ENCODE data around the gene CCDC78. TPM values are rescaled to one million over a fixed set of nuclear protein-coding genes. Genes with fewer than 3 reads are reported as not detected.

The CCDC78 gene
- total and polyA plus RNA-seq, 2 of the 13 experiments (the other 11 are each of a cell fraction or from before 2014, with no cell fraction given): 0.53 to 1.5 TPM

GRCh38 chr16:720447-720989 is 5.7 kb downstream of the CCDC78 start (continued):
- TF ChIP-seq KIAA2018 (CRISPR knock-in tag; IDR thresholded peaks at IDR 0.05; ENCODE audit: borderline replicate concordance): no peak
- no peak; the same call in 1 of the 2 replicates for TF ChIP-seq ZNF281 (CRISPR knock-in tag; IDR thresholded peaks at IDR 0.05; ENCODE audit: borderline replicate concordance)
- TF ChIP-seq ZNF546 (CRISPR knock-in tag; conservative IDR thresholded peaks at IDR 0.05): no peak
- TF ChIP-seq ZNF564 (CRISPR knock-in tag; IDR thresholded peaks at IDR 0.05): no peak
- TF ChIP-seq ZNF33A (CRISPR knock-in tag; IDR thresholded peaks at IDR 0.05; ENCODE audit: borderline replicate concordance): peak; percentile 36; the same call in 1 of the 2 replicates
- no peak for TF ChIP-seq ZNF720 (CRISPR knock-in tag; IDR thresholded peaks at IDR 0.05)
- peak; percentile 59; the same call in 1 of the 2 replicates for TF ChIP-seq ZNF780A (CRISPR knock-in tag; IDR thresholded peaks at IDR 0.05)
- TF ChIP-seq MEIS2 (CRISPR knock-in tag; IDR thresholded peaks at IDR 0.05): no peak
- TF ChIP-seq HOMEZ (CRISPR knock-in tag; IDR thresholded peaks at IDR 0.05; ENCODE audit: low read depth): no peak
- TF ChIP-seq HOXA9 (CRISPR knock-in tag; IDR thresholded peaks at IDR 0.05; ENCODE audit: borderline replicate concordance): peak; percentile 13; the same call in 1 of the 2 replicates
- no peak for TF ChIP-seq GFI1 (CRISPR knock-in tag; IDR thresholded peaks at IDR 0.05; ENCODE audit: borderline replicate concordance)
- TF ChIP-seq KDM3A (CRISPR knock-in tag; IDR thresholded peaks at IDR 0.05; ENCODE audit: low read depth): no peak; the same call in 1 of the 2 replicates
- TF ChIP-seq NR1H2 (CRISPR knock-in tag; IDR thresholded peaks at IDR 0.05; ENCODE audit: borderline replicate concordance, low read depth): no peak
- TF ChIP-seq MED13 (CRISPR knock-in tag; IDR thresholded peaks at IDR 0.05): no peak
- TF ChIP-seq POGZ (CRISPR knock-in tag; IDR thresholded peaks at IDR 0.05): 0 out of 2 replicates have a peak, but pooled peaks have one; percentile 10
- TF ChIP-seq CBX5 (CRISPR knock-in tag; IDR thresholded peaks at IDR 0.05; ENCODE audit: borderline replicate concordance): no peak
- no peak for TF ChIP-seq ELF3 (CRISPR knock-in tag; IDR thresholded peaks at IDR 0.05)
